ENCODE results near the gene CAST. TPM values are rescaled to one million over a fixed set of nuclear protein-coding genes. Genes with fewer than 3 reads are reported as not detected.

Gene CAST
- total RNA-seq, 1 donor from 2014 or later, result 112 TPM

- Mint-ChIP-seq H3K4me3 (no peak overlapping the region), H3K36me3 (ENCODE audit: low read depth) (peaks cover 37% of the 10 kb centered on the region), H3K9me3 (no peaks in the 10 kb centered on the region), H3K4me1 (ENCODE audit: low read depth) (peaks cover 15% of the 10 kb centered on the region), H3K27ac (no peak overlapping the region), H3K27me3 (ENCODE audit: insufficient read depth) (no peaks in the 10 kb centered on the region)
- intact Hi-C loops (cut with micrococcal nuclease), result loop anchor here (5.0 kb wide), 2 partner anchors 142 to 392 kb away; partner anchors contain the start of gene LIX1
- DNase-seq (ENCODE audit: low spot score), result no peak
Observed at GRCh38 chr5:96750110-96750822, 88.1 kb downstream of the CAST start.

GRCh38 chr5:96751203-96752169 is 89.3 kb downstream of the CAST start:
- H3K27ac Mint-ChIP-seq, result no peak overlapping the region

GRCh38 chr5:96752341-96753016 is 90.3 kb downstream of the CAST start:
- Mint-ChIP-seq H3K9me3 (no peaks in the 10 kb centered on the region), H3K4me3 (no peak overlapping the region), H3K36me3 (ENCODE audit: low read depth) (peaks cover 40% of the 10 kb centered on the region)

More at GRCh38 chr5:96751203-96752169, 89.3 kb downstream of the CAST start:
- no peak overlapping the region for H3K4me3 Mint-ChIP-seq
- peaks cover 6% of the 10 kb centered on the region for H3K4me1 Mint-ChIP-seq (ENCODE audit: low read depth)
- H3K36me3 Mint-ChIP-seq (ENCODE audit: low read depth), result peaks cover 35% of the 10 kb centered on the region
- intact Hi-C loops (cut with micrococcal nuclease), result loop anchor here (1.0 to 5.0 kb wide), 5 partner anchors 117 to 411 kb away; partner anchors contain the start of gene LIX1
- no peaks in the 10 kb centered on the region for H3K9me3 Mint-ChIP-seq
- H3K27me3 Mint-ChIP-seq (ENCODE audit: insufficient read depth), result no peaks in the 10 kb centered on the region
- no peak for DNase-seq (ENCODE audit: low spot score)

GRCh38 chr5:96753017-96753397 is 90.8 kb downstream of the CAST start:
- H3K27ac Mint-ChIP-seq, result no peak overlapping the region
- no peaks in the 10 kb centered on the region for H3K27me3 Mint-ChIP-seq (ENCODE audit: insufficient read depth)
- H3K4me3 Mint-ChIP-seq, result no peak overlapping the region
- H3K9me3 Mint-ChIP-seq, result no peaks in the 10 kb centered on the region
- intact Hi-C loops (cut with micrococcal nuclease), result loop anchor here (2.0 to 5.0 kb wide), 3 partner anchors 116 to 389 kb away; partner anchors contain the start of gene LIX1
- peaks cover 5% of the 10 kb centered on the region for H3K4me1 Mint-ChIP-seq (ENCODE audit: low read depth)
- no peak for DNase-seq (ENCODE audit: low spot score)
- H3K36me3 Mint-ChIP-seq (ENCODE audit: low read depth), result peaks cover 41% of the 10 kb centered on the region

More at GRCh38 chr5:96752341-96753016, 90.3 kb downstream of the CAST start:
- intact Hi-C loops (cut with micrococcal nuclease), result loop anchor here (1.0 to 5.0 kb wide), 5 partner anchors 116 to 410 kb away; partner anchors contain the start of gene LIX1
- H3K27ac Mint-ChIP-seq, result no peak overlapping the region
- no peaks in the 10 kb centered on the region for H3K27me3 Mint-ChIP-seq (ENCODE audit: insufficient read depth)
- peaks cover 5% of the 10 kb centered on the region for H3K4me1 Mint-ChIP-seq (ENCODE audit: low read depth)
- no peak for DNase-seq (ENCODE audit: low spot score)

GRCh38 chr5:96753848-96754247 is 91.7 kb downstream of the CAST start:
- Mint-ChIP-seq H3K4me3 (no peak overlapping the region), H3K4me1 (ENCODE audit: low read depth) (peaks cover 5% of the 10 kb centered on the region), H3K27me3 (ENCODE audit: insufficient read depth) (no peaks in the 10 kb centered on the region), H3K36me3 (ENCODE audit: low read depth) (peaks cover 41% of the 10 kb centered on the region), H3K27ac (no peak overlapping the region), H3K9me3 (no peaks in the 10 kb centered on the region)
- no peak for DNase-seq (ENCODE audit: low spot score)
- intact Hi-C loops (cut with micrococcal nuclease), result loop anchor here (2.0 to 5.0 kb wide), 3 partner anchors 115 to 388 kb away; partner anchors contain the start of gene LIX1

GRCh38 chr5:96755851-96756250 is 93.7 kb downstream of the CAST start:
- Mint-ChIP-seq H3K27ac (no peak overlapping the region), H3K27me3 (ENCODE audit: insufficient read depth) (no peaks in the 10 kb centered on the region), H3K4me1 (ENCODE audit: low read depth) (peaks cover 4% of the 10 kb centered on the region), H3K36me3 (ENCODE audit: low read depth) (peaks cover 34% of the 10 kb centered on the region), H3K4me3 (no peak overlapping the region), H3K9me3 (no peaks in the 10 kb centered on the region)
- intact Hi-C loops (cut with micrococcal nuclease), result no loop called here
- DNase-seq (ENCODE audit: low spot score), result no peak

- Mint-ChIP-seq H3K9me3 (no peaks in the 10 kb centered on the region), H3K27ac (no peak overlapping the region), H3K27me3 (ENCODE audit: insufficient read depth) (no peaks in the 10 kb centered on the region), H3K4me1 (ENCODE audit: low read depth) (no peaks in the 10 kb centered on the region), H3K36me3 (ENCODE audit: low read depth) (peaks cover 29% of the 10 kb centered on the region), H3K4me3 (no peak overlapping the region)
- no peak for DNase-seq (ENCODE audit: low spot score)
- intact Hi-C loops (cut with micrococcal nuclease), result no loop called here
Observed at GRCh38 chr5:96756985-96757384, 94.8 kb downstream of the CAST start.

GRCh38 chr5:96758621-96759020 is 96.4 kb downstream of the CAST start:
- no peaks in the 10 kb centered on the region for H3K27me3 Mint-ChIP-seq (ENCODE audit: insufficient read depth)
- DNase-seq (ENCODE audit: low spot score), result no peak
- H3K27ac Mint-ChIP-seq, result no peak overlapping the region
- H3K4me3 Mint-ChIP-seq, result no peak overlapping the region
- no peaks in the 10 kb centered on the region for H3K4me1 Mint-ChIP-seq (ENCODE audit: low read depth)
- H3K9me3 Mint-ChIP-seq, result no peaks in the 10 kb centered on the region
- intact Hi-C loops (cut with micrococcal nuclease), result no loop called here
- H3K36me3 Mint-ChIP-seq (ENCODE audit: low read depth), result peaks cover 36% of the 10 kb centered on the region

- no peaks in the 10 kb centered on the region for H3K9me3 Mint-ChIP-seq
- peaks cover 39% of the 10 kb centered on the region for H3K36me3 Mint-ChIP-seq (ENCODE audit: low read depth)
- H3K27me3 Mint-ChIP-seq (ENCODE audit: insufficient read depth), result no peaks in the 10 kb centered on the region
- no peak overlapping the region for H3K27ac Mint-ChIP-seq
- intact Hi-C loops (cut with micrococcal nuclease), result no loop called here
- no peak for DNase-seq (ENCODE audit: low spot score)
- no peaks in the 10 kb centered on the region for H3K4me1 Mint-ChIP-seq (ENCODE audit: low read depth)
- no peak overlapping the region for H3K4me3 Mint-ChIP-seq
Observed at GRCh38 chr5:96761618-96762017, 99.4 kb downstream of the CAST start.

- no peaks in the 10 kb centered on the region for H3K27me3 Mint-ChIP-seq (ENCODE audit: insufficient read depth)
Observed at GRCh38 chr5:96763026-96763425, 100.8 kb downstream of the CAST start.

GRCh38 chr5:96765043-96765442 is 102.9 kb downstream of the CAST start:
- intact Hi-C loops (cut with micrococcal nuclease), result no loop called here

More at GRCh38 chr5:96763026-96763425, 100.8 kb downstream of the CAST start:
- DNase-seq (ENCODE audit: low spot score), result no peak
- no peaks in the 10 kb centered on the region for H3K9me3 Mint-ChIP-seq
- intact Hi-C loops (cut with micrococcal nuclease), result no loop called here
- peaks cover 33% of the 10 kb centered on the region for H3K36me3 Mint-ChIP-seq (ENCODE audit: low read depth)
- no peaks in the 10 kb centered on the region for H3K4me1 Mint-ChIP-seq (ENCODE audit: low read depth)
- H3K4me3 Mint-ChIP-seq, result no peak overlapping the region
- no peak overlapping the region for H3K27ac Mint-ChIP-seq

GRCh38 chr5:96768708-96769251 is 106.6 kb downstream of the CAST start:
- intact Hi-C loops (cut with micrococcal nuclease), result no loop called here
- Mint-ChIP-seq H3K4me3 (no peak overlapping the region), H3K27ac (peak overlapping the region; percentile 26), H3K36me3 (ENCODE audit: low read depth) (peaks cover 50% of the 10 kb centered on the region), H3K4me1 (ENCODE audit: low read depth) (peaks cover 23% of the 10 kb centered on the region), H3K9me3 (no peaks in the 10 kb centered on the region), H3K27me3 (ENCODE audit: insufficient read depth) (no peaks in the 10 kb centered on the region)
- no peak for DNase-seq (ENCODE audit: low spot score)

More at GRCh38 chr5:96765043-96765442, 102.9 kb downstream of the CAST start:
- Mint-ChIP-seq H3K27me3 (ENCODE audit: insufficient read depth) (no peaks in the 10 kb centered on the region), H3K4me1 (ENCODE audit: low read depth) (no peaks in the 10 kb centered on the region), H3K36me3 (ENCODE audit: low read depth) (peaks cover 41% of the 10 kb centered on the region), H3K27ac (no peak overlapping the region), H3K4me3 (no peak overlapping the region), H3K9me3 (no peaks in the 10 kb centered on the region)
- no peak for DNase-seq (ENCODE audit: low spot score)
